Liver (tissue), 3 donors: ENCODE results near the gene CCDC192.

Source experiments
- RXRA ChIP-seq, 2 donors: IDR thresholded peaks; 2 replicates each; pipeline ENCODE4 v1.6.1; 2017 to 2018; ENCODE audit warnings: antibody characterized with exemption in 2 of 2, mild to moderate bottlenecking in 1 of 2
- YY1 ChIP-seq: IDR thresholded peaks from 2 replicates; pipeline ENCODE4 v1.6.1; 2016; ENCODE audit warnings: antibody characterized with exemption, mild to moderate bottlenecking
- TF ChIP-seq, protein P1 (sequence below): fragments of 150-350 bp; IDR thresholded peaks from 2 replicates; pipeline ENCODE4 v1.5.1; 2017; ENCODE audit warnings: improper control_type of control experiment, low read depth, low read length; ENCODE audit not compliant: missing input control
- TF ChIP-seq, protein P2 (sequence below): IDR thresholded peaks from 2 replicates; pipeline ENCODE4 v1.6.1; 2016; ENCODE audit warnings: antibody characterized with exemption, mild to moderate bottlenecking
- donor health status: healthy.
- donor health status: healthy.

- TF ChIP-seq RXRA (IDR thresholded peaks at IDR 0.05) (no peak), YY1 (no peak)
- TF ChIP-seq, protein P1, sequence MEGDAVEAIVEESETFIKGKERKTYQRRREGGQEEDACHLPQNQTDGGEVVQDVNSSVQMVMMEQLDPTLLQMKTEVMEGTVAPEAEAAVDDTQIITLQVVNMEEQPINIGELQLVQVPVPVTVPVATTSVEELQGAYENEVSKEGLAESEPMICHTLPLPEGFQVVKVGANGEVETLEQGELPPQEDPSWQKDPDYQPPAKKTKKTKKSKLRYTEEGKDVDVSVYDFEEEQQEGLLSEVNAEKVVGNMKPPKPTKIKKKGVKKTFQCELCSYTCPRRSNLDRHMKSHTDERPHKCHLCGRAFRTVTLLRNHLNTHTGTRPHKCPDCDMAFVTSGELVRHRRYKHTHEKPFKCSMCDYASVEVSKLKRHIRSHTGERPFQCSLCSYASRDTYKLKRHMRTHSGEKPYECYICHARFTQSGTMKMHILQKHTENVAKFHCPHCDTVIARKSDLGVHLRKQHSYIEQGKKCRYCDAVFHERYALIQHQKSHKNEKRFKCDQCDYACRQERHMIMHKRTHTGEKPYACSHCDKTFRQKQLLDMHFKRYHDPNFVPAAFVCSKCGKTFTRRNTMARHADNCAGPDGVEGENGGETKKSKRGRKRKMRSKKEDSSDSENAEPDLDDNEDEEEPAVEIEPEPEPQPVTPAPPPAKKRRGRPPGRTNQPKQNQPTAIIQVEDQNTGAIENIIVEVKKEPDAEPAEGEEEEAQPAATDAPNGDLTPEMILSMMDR: no peak
- TF ChIP-seq, protein P2, sequence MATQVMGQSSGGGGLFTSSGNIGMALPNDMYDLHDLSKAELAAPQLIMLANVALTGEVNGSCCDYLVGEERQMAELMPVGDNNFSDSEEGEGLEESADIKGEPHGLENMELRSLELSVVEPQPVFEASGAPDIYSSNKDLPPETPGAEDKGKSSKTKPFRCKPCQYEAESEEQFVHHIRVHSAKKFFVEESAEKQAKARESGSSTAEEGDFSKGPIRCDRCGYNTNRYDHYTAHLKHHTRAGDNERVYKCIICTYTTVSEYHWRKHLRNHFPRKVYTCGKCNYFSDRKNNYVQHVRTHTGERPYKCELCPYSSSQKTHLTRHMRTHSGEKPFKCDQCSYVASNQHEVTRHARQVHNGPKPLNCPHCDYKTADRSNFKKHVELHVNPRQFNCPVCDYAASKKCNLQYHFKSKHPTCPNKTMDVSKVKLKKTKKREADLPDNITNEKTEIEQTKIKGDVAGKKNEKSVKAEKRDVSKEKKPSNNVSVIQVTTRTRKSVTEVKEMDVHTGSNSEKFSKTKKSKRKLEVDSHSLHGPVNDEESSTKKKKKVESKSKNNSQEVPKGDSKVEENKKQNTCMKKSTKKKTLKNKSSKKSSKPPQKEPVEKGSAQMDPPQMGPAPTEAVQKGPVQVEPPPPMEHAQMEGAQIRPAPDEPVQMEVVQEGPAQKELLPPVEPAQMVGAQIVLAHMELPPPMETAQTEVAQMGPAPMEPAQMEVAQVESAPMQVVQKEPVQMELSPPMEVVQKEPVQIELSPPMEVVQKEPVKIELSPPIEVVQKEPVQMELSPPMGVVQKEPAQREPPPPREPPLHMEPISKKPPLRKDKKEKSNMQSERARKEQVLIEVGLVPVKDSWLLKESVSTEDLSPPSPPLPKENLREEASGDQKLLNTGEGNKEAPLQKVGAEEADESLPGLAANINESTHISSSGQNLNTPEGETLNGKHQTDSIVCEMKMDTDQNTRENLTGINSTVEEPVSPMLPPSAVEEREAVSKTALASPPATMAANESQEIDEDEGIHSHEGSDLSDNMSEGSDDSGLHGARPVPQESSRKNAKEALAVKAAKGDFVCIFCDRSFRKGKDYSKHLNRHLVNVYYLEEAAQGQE: no peak
Measured at GRCh38 chr5:127695346-127695745, 7.8 kb upstream of the CCDC192 start.
